ENCODE data around the gene ZBED4. TPM values are rescaled to one million over a fixed set of nuclear protein-coding genes. Genes with fewer than 3 reads are reported as not detected.
A peak's percentile ranks its signal among the peaks of the same experiment; 100 is the strongest.

Gene ZBED4
- total and polyA plus RNA-seq, 2 of the 13 experiments (the other 11 are each of a cell fraction or from before 2014, with no cell fraction given), result 5.4 to 9.6 TPM

- TF ChIP-seq, protein P1, sequence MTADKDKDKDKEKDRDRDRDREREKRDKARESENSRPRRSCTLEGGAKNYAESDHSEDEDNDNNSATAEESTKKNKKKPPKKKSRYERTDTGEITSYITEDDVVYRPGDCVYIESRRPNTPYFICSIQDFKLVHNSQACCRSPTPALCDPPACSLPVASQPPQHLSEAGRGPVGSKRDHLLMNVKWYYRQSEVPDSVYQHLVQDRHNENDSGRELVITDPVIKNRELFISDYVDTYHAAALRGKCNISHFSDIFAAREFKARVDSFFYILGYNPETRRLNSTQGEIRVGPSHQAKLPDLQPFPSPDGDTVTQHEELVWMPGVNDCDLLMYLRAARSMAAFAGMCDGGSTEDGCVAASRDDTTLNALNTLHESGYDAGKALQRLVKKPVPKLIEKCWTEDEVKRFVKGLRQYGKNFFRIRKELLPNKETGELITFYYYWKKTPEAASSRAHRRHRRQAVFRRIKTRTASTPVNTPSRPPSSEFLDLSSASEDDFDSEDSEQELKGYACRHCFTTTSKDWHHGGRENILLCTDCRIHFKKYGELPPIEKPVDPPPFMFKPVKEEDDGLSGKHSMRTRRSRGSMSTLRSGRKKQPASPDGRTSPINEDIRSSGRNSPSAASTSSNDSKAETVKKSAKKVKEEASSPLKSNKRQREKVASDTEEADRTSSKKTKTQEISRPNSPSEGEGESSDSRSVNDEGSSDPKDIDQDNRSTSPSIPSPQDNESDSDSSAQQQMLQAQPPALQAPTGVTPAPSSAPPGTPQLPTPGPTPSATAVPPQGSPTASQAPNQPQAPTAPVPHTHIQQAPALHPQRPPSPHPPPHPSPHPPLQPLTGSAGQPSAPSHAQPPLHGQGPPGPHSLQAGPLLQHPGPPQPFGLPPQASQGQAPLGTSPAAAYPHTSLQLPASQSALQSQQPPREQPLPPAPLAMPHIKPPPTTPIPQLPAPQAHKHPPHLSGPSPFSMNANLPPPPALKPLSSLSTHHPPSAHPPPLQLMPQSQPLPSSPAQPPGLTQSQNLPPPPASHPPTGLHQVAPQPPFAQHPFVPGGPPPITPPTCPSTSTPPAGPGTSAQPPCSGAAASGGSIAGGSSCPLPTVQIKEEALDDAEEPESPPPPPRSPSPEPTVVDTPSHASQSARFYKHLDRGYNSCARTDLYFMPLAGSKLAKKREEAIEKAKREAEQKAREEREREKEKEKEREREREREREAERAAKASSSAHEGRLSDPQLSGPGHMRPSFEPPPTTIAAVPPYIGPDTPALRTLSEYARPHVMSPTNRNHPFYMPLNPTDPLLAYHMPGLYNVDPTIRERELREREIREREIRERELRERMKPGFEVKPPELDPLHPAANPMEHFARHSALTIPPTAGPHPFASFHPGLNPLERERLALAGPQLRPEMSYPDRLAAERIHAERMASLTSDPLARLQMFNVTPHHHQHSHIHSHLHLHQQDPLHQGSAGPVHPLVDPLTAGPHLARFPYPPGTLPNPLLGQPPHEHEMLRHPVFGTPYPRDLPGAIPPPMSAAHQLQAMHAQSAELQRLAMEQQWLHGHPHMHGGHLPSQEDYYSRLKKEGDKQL (CRISPR knock-in tag; IDR thresholded peaks at IDR 0.05; ENCODE audit: low read depth), result peak; percentile 60; the same call in 1 of the 2 replicates
- TF ChIP-seq SAP130 (CRISPR knock-in tag; IDR thresholded peaks at IDR 0.05; ENCODE audit: low read depth) (peak; percentile 91), ETV6 (CRISPR knock-in tag; conservative IDR thresholded peaks at IDR 0.05) (no peak), MEIS2 (CRISPR knock-in tag; IDR thresholded peaks at IDR 0.05) (peak; percentile 68), RNF2 (conservative IDR thresholded peaks at IDR 0.05; ENCODE audit: low read depth) (0 out of 2 replicates have a peak, but pooled peaks have one; percentile 39), LCORL (IDR thresholded peaks at IDR 0.05) (no peak), LCORL (CRISPR knock-in tag; IDR thresholded peaks at IDR 0.05) (peak; percentile 74; the same call in 1 of the 2 replicates), DDIT3 (CRISPR knock-in tag; IDR thresholded peaks at IDR 0.05) (no peak), CREB1 (IDR thresholded peaks at IDR 0.05) (peak; percentile 51; the same call in 1 of the 2 replicates), CREB1 (CRISPR knock-in tag; IDR thresholded peaks at IDR 0.05) (no peak), KLF15 (CRISPR knock-in tag; IDR thresholded peaks at IDR 0.05; ENCODE audit: borderline replicate concordance) (no peak), DR1 (CRISPR knock-in tag; IDR thresholded peaks at IDR 0.05) (no peak), MXD4 (CRISPR knock-in tag; IDR thresholded peaks at IDR 0.05) (no peak), E2F2 (CRISPR knock-in tag; IDR thresholded peaks at IDR 0.05; ENCODE audit: borderline replicate concordance) (no peak), TFE3 (CRISPR knock-in tag; IDR thresholded peaks at IDR 0.05) (peak; percentile 96)
- TF ChIP-seq, protein P2, sequence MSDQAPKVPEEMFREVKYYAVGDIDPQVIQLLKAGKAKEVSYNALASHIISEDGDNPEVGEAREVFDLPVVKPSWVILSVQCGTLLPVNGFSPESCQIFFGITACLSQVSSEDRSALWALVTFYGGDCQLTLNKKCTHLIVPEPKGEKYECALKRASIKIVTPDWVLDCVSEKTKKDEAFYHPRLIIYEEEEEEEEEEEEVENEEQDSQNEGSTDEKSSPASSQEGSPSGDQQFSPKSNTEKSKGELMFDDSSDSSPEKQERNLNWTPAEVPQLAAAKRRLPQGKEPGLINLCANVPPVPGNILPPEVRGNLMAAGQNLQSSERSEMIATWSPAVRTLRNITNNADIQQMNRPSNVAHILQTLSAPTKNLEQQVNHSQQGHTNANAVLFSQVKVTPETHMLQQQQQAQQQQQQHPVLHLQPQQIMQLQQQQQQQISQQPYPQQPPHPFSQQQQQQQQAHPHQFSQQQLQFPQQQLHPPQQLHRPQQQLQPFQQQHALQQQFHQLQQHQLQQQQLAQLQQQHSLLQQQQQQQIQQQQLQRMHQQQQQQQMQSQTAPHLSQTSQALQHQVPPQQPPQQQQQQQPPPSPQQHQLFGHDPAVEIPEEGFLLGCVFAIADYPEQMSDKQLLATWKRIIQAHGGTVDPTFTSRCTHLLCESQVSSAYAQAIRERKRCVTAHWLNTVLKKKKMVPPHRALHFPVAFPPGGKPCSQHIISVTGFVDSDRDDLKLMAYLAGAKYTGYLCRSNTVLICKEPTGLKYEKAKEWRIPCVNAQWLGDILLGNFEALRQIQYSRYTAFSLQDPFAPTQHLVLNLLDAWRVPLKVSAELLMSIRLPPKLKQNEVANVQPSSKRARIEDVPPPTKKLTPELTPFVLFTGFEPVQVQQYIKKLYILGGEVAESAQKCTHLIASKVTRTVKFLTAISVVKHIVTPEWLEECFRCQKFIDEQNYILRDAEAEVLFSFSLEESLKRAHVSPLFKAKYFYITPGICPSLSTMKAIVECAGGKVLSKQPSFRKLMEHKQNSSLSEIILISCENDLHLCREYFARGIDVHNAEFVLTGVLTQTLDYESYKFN (CRISPR knock-in tag; conservative IDR thresholded peaks at IDR 0.05), result peak; percentile 47; the same call in 1 of the 2 replicates
Observed at GRCh38 chr22:49936018-49936972, 82.7 kb downstream of the ZBED4 start (continued).

Data from HepG2 (cell line).